GM12878 (cell line): ENCODE results near the gene CDH18.

ENCODE experiments used
- BHLHE40 ChIP-seq, 2 experiments: fragments of 450-650 bp in 1 of 2; IDR thresholded peaks; 2 replicates each; pipeline ENCODE4 v1.6.1; 2011 to 2017; ENCODE audit warnings: low read depth in 2 of 2, borderline replicate concordance in 1 of 2, improper control_type of control experiment in 1 of 2, low read length in 1 of 2, mild to moderate bottlenecking in 1 of 2
- CBX5 ChIP-seq: sonication (generic); IDR thresholded peaks from 2 replicates; pipeline ENCODE4 v1.6.1; 2016; ENCODE audit warnings: low read depth, moderate library complexity, mild to moderate bottlenecking, inconsistent platforms
- CTCF ChIP-seq, 3 experiments: IDR thresholded peaks in 2 of 3; conservative IDR thresholded peaks in 1 of 3; 2 replicates each; pipeline ENCODE4 v1.5.1; 2011; ENCODE audit warnings: low read depth in 3 of 3, low read length in 3 of 3, mild to moderate bottlenecking in 3 of 3, control low read depth in 2 of 3, moderate library complexity in 2 of 3, inconsistent platforms in 1 of 3, mixed read lengths in 1 of 3; ENCODE audit not compliant: control insufficient read depth in 2 of 3, insufficient read depth in 1 of 3; ENCODE audit errors: extremely low read depth in 1 of 3
- CUX1 ChIP-seq: IDR thresholded peaks from 2 replicates; pipeline ENCODE4 v1.6.1; 2012; ENCODE audit warnings: improper control_type of control experiment, low read depth, low read length; ENCODE audit not compliant: insufficient replicate concordance
- GABPA ChIP-seq: IDR thresholded peaks from 2 replicates; pipeline ENCODE4 v1.6.1; 2014; ENCODE audit warnings: antibody characterized with exemption, low read depth, mild to moderate bottlenecking, inconsistent platforms
- JUND ChIP-seq: IDR thresholded peaks from 2 replicates; pipeline ENCODE4 v1.6.1; 2012; ENCODE audit warnings: low read depth, mild to moderate bottlenecking, low read length, improper control_type of control experiment, moderate library complexity
- MAX ChIP-seq: IDR thresholded peaks from 2 replicates; pipeline ENCODE4 v1.6.1; 2012; ENCODE audit warnings: low read depth, low read length, improper control_type of control experiment
- NFXL1 ChIP-seq: fragments of 450-650 bp; IDR thresholded peaks from 2 replicates; pipeline ENCODE4 v1.6.1; 2017; ENCODE audit warnings: antibody characterized with exemption, mild to moderate bottlenecking, borderline replicate concordance
- NR2C2 ChIP-seq: IDR thresholded peaks from 2 replicates; pipeline ENCODE4 v1.6.1; 2011; ENCODE audit warnings: borderline replicate concordance, low read depth; ENCODE audit not compliant: control insufficient read depth, insufficient read length
- POLR2A ChIP-seq: IDR thresholded peaks from 2 replicates; pipeline ENCODE4 v1.6.1; 2011; ENCODE audit warnings: low read depth, mild to moderate bottlenecking, low read length
- POLR2AphosphoS2 ChIP-seq: IDR thresholded peaks from 2 replicates; pipeline ENCODE4 v1.6.1; 2011; ENCODE audit warnings: low read depth, mild to moderate bottlenecking, low read length, improper control_type of control experiment, moderate library complexity
- REST ChIP-seq: IDR thresholded peaks from 2 replicates; pipeline ENCODE4 v1.6.1; 2012; ENCODE audit warnings: mild to moderate bottlenecking, low read depth, low read length
- ZNF687 ChIP-seq: fragments of 450-650 bp; IDR thresholded peaks from 2 replicates; pipeline ENCODE4 v1.6.1; 2017; ENCODE audit warnings: mild to moderate bottlenecking, moderate library complexity

- no peak for TF ChIP-seq CTCF (IDR thresholded peaks at IDR 0.05 in 2 of 3, conservative IDR thresholded peaks at IDR 0.05 in 1 of 3; ENCODE audit: control insufficient read depth in 2 of 3, extremely low read depth in 1 of 3, insufficient read depth in 1 of 3, low read depth in 3 of 3, low read length in 3 of 3)
- TF ChIP-seq NFXL1, result no peak
- no peak for TF ChIP-seq NR2C2
- TF ChIP-seq BHLHE40 (IDR thresholded peaks at IDR 0.05; ENCODE audit: borderline replicate concordance in 1 of 2, low read depth in 2 of 2, low read length in 1 of 2), result no peak
- TF ChIP-seq CUX1, result no peak
- TF ChIP-seq REST, result no peak
- TF ChIP-seq POLR2A, result no peak
- TF ChIP-seq MAX, result no peak
- TF ChIP-seq CBX5, result no peak
- TF ChIP-seq POLR2AphosphoS2, result no peak
- no peak for TF ChIP-seq JUND
- TF ChIP-seq ZNF687, result no peak
- TF ChIP-seq GABPA, result no peak
These were observed 451.6 kb downstream of the CDH18 start for GRCh38 chr5:19536387-19536786.
